ELF-1 (cell line): ENCODE results near the gene MSANTD2.
"Not testable (repeated sequence)": the region's sequence is repeated elsewhere in the genome, so short reads cannot be mapped to it uniquely, and the experiment has no call there.

Experiments
- DNase-seq: peaks from one replicate; pipeline ENCODE4 v3.0.0-alpha.2; 2016; ENCODE audit warnings: low read depth, low spot score

Gene MSANTD2

DNA sequence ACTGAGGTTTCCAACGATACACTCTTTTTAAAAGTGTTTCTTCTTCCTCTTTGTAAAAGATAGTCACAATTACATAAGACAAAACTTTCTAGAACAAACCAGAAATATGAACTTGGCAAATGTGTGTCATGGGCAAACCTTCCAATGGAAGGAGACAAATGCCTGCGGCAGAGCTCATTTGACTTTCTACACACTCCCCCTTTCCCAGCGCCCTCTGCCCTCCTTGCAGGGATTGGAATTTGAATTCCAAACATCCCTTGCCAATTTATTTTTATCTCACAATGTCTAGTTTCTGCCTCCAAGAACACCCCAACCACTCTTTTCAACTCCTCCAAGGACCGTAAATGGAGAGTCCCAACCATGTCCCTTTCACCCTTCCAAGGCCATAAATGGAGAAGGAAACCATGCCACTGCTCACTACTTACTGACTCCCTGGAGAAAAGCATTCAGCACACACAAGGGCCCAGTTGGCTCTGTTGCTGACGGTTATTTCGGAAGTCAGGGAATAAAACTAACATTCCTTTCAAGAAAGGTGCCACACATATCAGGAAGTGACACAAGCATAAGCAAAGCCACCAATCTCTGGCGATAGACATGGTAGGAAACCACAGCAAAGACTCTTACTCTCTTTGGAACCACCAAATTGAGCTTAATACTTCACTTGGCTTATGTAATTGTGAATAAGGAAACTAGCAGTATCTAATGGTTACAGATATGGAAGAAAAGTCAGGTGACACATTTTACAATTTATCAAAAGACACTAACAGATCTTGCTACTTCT lies 23.2 kb downstream of the MSANTD2 start:
- no peak for DNase-seq

DNA sequence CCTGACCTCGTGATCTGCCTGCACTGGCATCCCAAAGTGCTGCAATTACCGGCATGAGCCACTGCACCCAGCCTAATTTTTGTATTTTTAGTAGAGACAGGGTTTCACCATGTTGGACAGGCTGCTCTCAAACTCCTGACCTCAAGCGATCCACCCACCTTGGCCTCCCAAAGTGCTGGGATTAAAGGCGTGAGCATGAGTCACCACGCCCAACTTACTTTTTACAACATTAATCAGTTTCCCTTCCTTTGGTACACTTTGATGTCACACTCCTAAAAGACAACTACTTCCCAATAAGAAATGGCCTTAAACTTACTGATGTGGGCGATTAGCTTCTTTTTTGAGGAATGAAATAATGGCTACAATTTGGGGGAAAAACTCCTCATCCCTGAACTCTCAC lies 29.2 kb downstream of the MSANTD2 start:
- DNase-seq, result not testable (repeated sequence)

DNA sequence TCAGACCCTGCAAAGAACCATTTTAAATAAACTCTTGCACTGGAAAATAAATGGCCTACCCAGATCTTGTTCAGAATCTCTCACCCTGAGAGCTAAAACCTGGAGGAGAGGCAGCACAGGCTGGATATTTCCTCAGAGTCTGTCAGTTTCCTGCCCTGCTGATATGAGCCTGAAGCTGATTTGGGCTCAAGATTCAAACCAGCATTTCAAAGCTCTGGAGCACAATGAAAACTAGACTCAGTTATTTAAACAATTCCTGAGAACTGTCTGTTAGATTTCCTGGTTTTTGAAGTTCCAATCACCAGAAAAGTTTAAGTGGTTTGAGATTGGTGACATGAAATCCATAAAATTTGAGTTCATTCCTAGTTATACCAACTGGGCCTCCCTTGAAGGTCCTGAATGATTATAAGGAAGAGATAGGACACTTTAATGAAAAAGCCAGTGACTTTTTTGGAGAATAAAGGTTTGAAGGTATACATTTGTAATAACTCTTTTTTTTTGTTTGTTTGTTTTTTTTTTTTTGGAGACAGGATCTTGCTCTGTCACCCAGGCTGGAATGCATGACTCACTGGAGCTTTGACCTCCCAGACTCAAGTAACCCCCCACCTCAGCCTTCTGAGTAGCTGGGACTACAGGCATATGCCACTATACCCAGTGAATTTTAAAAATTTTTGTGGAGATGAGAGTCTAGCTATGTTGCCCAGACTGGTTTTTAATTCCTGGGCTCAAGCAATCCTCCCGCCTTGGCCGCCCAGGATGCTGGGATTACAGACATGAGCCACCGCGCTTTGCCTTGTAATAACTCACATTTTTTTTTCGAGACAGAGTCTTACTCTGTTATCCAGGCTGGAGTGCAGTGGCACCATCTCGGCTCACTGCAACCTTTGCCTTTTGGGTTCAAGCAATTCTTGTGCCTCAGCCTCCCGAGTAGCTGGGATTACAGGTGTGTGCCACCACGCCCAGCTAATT lies 30.1 kb downstream of the MSANTD2 start:
- DNase-seq, result no peak

DNA sequence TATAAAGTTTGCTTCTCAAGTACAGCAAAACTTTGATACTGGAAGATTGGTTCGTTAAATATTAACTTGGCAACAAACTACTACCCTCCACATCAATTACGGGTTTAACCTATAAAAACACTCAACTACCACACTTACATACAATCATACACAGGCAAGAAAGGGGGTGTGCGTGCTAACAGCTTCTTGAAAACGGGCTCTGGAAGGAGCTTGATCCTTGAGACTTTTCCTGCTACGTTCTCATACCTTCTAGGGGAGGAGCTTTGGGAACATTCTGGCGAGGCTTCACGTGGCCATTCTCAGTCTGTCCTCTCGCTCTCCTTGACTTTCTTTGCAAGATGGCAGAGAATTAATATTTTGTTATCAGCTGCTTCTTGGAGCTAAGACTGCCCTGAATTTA lies 31.3 kb downstream of the MSANTD2 start:
- no peak for DNase-seq

DNA sequence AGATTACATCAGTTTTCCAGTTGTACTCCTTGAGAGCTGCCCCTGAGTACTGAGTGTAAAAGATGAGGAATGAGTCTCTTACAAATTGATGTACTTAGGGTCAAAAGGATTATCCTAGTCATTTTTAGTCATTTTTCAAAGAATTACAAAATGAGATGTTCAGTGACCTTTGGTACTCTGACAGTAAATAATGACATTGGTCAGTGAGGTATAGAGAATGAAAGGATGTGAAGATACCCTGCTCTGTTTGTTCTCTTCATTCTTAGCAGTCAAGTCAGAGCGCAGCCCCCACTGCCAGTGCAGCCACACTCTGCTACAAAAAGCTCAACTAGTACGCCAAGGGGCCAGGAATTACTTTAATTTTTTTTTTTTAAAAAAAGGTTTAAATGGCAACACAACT lies 34.0 kb downstream of the MSANTD2 start:
- no peak for DNase-seq

DNA sequence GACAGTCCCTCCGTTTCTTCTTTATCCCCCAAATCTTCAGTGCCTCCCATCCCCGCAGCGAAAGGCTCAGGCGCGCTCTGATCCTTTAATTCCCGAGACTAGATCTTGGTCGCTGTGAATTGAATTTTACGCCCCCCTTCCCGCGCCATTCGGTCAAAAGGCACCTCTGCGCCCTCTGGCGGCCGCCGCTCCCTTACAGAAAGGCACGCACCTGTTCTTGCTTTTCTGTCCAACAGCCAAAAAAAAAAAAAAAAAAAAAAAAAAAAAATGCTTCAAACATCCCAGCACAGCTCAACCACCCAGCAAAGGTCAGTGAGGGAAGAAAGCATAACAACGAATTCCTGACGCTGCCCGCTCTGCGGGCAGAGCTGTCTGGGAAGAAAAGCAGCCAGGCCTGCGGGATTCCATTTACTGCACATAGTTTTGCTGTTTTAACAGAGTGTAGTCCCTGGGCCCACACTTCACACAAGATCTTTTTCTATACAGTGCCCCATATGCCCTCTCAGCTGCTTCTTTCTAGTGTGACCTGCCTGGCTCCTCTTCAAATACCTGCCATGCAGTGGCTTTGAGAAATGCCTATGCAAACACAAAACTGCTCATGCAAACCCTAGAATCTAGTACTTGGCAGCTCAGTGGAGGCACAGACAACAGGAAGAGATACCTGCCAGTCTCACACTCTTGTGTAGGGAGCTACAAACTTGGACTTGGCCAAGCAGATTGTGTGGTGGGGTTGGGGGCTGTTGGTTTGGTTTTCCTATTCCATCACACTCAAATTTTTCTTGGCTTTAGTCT lies 36.9 kb downstream of the MSANTD2 start:
- DNase-seq, result peak; percentile 91

DNA sequence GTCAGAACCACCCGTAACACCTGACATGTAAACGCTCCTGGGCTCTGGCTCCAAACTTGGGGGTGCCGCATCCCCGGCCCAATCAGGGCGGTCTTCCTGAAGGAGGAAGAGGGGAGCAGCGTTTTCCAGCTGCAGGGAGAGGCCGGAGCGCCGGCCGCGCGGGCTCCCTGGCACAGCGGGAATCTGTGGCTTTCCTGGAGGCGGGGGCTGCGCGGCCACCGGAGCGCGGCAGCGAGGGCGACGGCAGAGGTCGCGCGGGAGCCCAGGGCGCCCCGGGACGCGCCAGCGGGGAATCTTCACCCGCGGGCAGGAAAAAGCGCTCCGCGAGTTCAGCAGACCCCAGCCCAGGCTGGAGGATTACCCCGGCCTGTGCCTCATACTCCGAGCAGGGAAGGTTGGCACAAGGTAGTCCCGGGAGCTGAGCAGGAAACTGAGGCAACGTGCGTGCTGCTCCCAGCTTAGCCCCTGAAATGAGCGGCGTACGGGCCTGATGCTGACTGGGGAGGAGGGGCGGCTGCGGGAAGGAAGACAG lies 37.5 kb downstream of the MSANTD2 start:
- DNase-seq, result peak; percentile 44

DNA sequence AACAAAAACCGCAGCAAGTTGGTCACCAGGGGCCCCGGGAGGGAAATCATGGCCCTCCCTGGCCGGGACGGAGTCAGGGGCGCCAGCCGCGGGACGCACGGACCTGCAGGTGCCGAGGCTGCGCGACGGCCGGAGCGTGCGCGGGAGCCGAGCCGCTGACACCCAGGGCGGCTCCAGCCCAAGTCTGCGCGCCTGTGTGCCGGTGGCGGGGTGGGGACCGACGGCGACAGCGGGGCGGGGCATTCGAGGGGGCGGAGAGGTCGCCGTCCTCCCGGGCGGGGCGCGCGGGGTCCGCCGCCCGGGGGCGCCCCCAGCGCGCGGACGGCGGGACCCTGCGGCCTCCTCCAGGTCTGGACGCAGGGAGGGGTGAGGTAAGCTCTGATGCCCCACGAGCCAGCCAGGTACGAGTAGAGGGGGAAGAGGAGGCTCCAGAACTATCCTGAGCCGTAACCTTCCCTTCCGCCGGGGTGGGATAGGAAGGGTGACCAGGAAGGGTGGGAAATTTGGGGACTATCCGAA lies 38.0 kb downstream of the MSANTD2 start, which contains the start of gene ESAM:
Gene ESAM, minus strand, starts transcription at position 186 of the 519 bp plus-strand sequence. Its CDS starts 136 bp downstream, at position 50.
- no peak for DNase-seq

DNA sequence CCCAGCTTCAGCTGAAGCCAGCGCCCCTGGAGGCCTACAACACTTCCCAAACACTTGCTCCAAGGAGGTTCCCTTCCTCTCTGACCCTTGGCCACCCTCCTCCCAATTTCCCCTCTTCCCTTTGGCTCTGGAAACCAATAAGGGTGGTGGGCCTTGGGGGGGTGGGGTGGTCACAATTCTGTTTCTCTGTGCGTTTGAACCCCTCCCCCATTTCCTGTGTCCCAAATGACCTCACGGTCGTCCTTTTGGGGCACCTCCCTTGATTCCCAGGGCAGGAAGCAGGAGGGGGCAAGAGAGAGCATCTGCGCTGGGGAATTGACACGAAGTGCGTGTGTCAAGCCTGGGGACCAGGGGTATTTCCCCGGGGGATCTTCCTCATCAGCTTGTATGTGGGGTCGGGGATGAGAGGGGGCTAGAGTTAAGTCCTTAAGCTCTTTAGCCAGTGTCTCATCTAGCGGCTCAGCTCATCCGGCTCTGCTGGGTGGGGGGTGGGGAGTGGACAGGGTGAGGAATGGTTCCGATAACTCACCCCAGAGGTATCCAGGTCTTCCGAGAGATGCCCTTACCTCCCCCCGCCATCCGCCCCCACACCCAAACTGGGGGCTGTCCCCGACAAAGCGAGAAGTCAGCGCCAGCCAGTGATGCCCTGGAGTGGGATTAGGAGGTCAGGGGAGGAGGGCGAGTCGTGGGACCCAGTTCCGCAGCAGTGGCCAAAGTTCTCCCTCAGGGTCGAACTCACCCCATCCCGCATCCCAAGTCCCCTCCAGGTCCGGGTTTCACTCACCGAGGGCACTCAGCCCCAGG lies 38.7 kb downstream of the MSANTD2 start:
- DNase-seq, result no peak

DNA sequence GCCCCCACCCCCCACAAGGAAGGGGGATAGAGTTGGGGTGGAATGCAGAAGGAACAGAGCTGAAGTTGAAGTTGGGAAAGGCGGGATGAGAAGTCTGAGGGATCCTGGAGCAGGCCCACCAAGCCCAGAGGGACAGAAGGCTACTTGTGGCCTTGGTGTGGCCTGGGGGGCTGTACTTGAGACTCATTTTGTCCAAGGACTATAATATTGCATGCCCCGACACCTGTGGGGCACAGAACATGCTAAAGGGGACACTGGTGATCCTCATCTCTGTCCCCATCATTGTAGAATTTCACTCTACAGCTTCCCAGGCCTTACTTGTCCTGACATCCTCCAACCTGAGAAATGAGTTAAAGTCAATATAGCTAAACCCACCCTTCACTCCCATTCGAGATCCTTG lies 39.4 kb downstream of the MSANTD2 start:
- DNase-seq, result no peak

DNA sequence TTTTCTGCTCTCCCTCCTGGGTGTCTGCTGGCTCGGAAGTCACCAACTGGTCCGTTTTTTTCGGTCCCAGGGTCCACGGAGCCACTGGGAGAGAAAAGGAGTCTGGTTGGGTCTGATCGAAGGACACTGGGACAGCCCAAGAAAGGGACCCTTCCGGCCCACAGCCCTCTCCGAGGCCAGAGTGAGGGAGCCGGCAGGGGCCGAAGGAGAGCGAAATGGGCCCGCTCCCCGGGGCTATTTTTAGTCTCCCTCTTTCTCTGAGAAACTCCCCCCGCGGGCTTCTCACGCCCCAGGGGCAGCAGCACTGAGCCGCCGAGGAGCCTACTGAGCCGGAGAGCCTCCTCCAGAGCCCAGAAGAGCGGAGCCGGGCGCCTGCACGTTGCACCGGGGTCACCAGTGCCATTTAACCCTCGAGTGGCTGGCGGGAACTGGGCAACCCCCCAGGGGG lies 40.0 kb downstream of the MSANTD2 start:
- DNase-seq, result peak; percentile 26

DNA sequence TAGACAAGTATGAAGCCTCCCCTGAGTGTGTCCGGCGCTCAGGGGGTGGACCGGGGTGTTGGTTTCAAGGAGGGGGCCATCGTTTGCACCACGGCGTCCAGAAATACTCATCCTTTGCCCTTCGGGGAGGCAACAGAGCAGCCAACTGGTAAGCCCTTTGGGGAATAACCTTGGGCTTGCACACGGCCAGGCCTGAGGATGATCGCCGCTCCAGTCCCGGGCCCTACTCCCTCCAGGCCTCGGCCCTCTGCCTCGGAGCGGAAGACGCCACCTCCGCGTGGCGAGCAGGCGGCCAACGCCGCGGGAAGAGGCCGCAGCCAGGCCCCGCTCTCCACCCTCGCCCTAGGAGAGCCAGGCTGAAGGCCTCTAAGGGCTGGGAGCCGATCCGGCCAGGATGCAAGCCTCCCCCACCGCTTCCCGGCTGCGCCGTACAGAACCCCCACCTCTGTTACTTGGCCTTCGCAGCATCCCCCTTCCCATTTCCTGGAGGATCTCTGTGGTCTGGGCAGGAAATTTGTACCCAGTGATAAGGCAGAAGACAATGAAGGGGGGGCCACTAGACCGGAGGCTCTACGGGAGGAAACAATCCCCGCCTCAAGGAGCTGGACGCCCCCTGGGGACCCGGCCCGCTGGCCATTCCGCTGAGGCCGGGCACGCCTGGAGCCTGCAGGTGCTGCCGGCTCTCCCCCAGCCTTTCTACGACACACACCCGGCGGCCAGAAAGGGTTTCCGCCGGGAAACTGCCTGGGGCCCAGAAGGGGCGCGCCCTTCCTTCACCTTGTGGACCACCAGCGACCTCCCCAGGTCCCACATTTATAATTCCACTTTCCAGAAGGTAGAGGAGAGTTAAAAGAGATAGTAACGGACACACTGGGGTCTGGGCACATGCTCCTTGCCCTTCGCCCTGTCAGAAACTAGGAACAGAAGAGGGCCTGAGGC lies 40.7 kb downstream of the MSANTD2 start:
- DNase-seq, result peak; percentile 45

DNA sequence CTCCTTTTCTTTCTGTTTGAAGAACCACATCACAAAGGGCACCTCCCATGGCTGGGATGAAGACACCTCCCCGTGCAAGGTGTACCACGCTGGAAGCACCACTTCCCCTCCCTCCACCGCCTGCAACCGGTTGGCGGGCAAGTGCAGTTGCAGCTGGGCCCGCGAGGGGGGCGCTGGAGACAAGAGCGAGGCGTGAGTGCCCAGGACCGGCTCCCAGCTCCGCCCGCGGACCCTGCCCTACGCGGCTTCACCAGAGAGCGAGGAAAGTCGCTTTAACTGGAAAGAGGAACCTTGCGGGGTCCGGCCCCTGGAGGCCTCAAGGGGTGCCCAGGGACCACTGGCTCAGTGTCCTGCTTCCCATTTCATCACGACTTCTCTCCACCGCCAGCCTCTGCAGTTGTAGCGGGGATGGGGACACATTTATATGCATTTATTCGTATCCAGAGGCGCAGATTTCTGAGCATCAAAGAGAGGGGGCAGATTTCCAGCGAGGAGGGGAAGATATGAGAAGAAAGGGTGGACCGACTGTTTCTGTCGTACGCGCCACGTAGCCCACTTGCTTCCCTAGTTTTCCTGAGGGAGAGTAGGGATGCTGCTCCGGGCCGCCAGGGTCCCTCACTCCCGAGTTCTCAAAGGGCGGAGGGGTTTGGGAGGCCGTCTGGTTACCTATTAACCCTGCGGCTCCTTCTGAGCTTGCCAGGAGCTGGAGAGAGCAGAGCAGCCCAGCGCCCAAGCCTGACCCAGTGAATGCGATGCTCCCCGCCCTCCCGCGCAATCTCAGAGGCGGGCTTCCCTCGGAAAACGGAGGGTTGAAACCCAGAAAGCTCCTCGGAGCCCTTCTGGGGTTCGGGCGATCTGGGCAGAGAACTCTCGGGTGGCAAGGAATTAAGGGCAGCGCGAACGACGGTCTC lies 41.6 kb downstream of the MSANTD2 start:
- peak; percentile 89 for DNase-seq

DNA sequence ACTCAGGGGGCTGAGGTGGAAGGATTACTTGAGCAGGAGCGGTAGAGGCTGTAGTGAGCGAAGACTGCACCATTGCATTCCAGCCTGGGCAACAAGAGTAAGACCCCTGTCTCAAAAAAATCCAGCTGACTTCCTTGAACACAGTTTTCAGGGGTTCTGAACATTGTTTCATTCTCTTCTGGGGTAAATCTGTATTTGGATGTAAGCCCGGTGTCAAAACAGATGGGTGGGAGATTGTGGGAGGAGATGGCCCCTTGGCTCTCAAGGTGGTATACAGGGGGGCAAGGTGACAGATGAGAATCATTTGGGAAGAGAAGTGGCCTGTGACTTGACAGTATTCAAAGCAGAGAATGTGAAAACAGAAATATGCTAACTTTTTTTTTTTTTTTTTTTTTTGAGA lies 42.9 kb downstream of the MSANTD2 start:
- DNase-seq, result no peak

DNA sequence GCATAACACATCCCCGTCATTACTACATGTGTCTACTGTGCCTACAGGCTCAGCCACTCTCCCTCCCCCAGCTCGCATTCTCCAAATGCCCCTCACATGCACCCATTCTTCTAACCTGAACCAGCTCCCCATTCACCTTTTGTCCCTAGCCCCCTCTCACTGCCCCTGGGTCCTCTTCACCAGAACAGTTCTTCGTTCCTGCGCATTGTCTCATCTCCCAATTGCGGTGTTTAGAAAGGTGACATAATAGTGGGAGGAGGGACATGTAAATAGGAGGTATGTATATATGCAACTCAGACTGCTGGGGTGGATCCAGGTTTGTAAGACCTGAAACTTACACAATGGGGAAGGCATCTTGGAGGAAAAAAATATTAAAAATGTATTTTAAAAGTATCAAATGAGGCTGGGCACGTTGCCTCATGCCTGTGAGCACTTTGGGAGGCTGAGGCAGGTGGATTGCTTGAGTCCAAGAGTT lies 43.4 kb downstream of the MSANTD2 start:
- no peak for DNase-seq

DNA sequence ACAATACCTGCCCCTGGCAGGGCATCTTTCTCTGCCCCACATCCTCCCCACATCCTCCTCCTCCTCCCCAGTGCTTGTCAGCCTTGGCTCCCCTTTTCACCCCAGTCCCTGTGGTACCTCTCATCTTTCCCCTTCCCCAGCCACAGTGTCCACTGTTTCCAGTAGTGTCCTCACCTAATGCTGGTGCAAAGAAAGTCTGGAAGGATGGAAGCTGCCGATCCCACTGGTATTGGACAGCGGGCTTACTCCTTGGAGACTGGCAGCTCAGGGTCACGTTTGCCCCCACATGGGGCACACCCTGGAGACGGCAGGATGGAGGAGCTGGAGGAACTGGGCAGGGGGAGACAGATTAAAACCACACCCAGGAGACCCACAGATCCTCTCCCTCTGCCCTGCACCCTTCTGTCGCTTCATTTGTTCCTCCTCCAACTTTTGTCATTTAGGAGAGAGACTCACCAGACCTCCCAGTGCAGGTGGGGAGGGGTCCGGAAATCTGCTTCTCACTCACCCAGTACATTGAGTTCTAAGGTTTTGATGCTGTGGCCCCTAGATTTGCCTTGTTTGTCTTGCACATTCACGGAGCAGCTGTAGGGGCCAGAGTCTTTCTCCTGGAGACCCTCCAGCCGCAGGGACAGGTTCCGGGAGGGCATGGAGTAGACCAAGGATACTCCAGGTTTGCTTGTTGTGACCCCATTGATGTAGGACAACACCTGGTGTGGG lies 44.0 kb downstream of the MSANTD2 start:
- no peak for DNase-seq

DNA sequence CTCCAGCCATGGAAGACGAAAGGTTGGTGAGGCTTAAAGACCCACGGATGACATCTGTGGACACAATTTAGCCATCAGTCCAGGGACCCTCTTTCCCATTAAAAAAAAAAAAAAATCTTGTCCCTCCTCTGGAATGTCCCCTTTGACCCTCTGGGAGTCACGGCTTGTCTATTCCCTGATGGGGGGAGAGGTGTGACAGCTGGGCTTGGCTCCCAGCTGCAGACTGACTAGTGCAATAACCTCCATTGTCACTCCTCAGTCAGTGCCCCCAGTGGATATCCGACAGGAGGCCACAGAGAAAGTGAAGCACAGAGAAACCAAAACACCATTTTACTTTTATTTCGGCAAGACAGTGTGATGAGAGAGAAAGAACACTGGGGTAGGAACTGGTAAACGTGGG lies 45.5 kb downstream of the MSANTD2 start:
- DNase-seq, result no peak
